ENCODE data around the gene GLS. TPM values are rescaled to one million over a fixed set of nuclear protein-coding genes. Genes with fewer than 3 reads are reported as not detected.
"Not testable (repeated sequence)": the region's sequence is repeated elsewhere in the genome, so short reads cannot be mapped to it uniquely, and the experiment has no call there.

Gene GLS
- total RNA-seq, 4 donors from 2014 or later, result 12.4 to 32.6 (median 21.8) TPM

DNA sequence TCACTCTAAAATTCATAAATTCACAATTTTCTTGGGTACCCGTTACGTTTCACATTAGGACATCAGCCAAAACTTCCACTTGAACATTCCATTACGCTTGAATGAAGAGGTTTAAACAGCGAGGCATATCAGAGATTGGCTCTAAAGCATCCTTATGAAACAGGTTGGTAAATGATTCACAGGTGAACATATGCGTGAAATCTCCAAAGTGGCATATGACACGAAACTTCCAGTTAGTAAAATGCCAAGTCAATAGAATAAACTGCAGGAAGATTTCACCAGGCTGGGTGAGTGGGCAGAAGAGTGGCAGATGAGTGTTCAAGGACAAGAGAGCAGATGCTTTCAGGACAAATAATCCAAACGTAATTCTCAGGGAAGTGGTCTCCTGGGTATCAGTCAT, 33.9 kb upstream of the GLS start:
- no peaks in the 10 kb centered on the region for H3K27me3 ChIP-seq
- DNase-seq (no peak), ATAC-seq (no peak)
- no peaks in the 10 kb centered on the region for H3K36me3 ChIP-seq
- in situ Hi-C loops (cut with MboI; ENCODE audit: low sequenced_read_pairs in 4 of 4) (no loop called here), intact Hi-C loops (cut with DNase I; ENCODE audit: low total_unique reads) (no loop called here)
- no peaks in the 10 kb centered on the region for H3K9me3 ChIP-seq
- no peak overlapping the region for H3K27ac ChIP-seq
- TF ChIP-seq, protein P1, sequence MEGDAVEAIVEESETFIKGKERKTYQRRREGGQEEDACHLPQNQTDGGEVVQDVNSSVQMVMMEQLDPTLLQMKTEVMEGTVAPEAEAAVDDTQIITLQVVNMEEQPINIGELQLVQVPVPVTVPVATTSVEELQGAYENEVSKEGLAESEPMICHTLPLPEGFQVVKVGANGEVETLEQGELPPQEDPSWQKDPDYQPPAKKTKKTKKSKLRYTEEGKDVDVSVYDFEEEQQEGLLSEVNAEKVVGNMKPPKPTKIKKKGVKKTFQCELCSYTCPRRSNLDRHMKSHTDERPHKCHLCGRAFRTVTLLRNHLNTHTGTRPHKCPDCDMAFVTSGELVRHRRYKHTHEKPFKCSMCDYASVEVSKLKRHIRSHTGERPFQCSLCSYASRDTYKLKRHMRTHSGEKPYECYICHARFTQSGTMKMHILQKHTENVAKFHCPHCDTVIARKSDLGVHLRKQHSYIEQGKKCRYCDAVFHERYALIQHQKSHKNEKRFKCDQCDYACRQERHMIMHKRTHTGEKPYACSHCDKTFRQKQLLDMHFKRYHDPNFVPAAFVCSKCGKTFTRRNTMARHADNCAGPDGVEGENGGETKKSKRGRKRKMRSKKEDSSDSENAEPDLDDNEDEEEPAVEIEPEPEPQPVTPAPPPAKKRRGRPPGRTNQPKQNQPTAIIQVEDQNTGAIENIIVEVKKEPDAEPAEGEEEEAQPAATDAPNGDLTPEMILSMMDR (IDR thresholded peaks at IDR 0.05 in 4 of 5, conservative IDR thresholded peaks at IDR 0.05 in 1 of 5), result no peak
- no peak for TF ChIP-seq POLR2A (IDR thresholded peaks at IDR 0.05)
- H3K4me3 ChIP-seq, result no peak overlapping the region
- H3K4me1 ChIP-seq, result peaks cover 0 to 3% of the 10 kb centered on the region in 2 donors

DNA sequence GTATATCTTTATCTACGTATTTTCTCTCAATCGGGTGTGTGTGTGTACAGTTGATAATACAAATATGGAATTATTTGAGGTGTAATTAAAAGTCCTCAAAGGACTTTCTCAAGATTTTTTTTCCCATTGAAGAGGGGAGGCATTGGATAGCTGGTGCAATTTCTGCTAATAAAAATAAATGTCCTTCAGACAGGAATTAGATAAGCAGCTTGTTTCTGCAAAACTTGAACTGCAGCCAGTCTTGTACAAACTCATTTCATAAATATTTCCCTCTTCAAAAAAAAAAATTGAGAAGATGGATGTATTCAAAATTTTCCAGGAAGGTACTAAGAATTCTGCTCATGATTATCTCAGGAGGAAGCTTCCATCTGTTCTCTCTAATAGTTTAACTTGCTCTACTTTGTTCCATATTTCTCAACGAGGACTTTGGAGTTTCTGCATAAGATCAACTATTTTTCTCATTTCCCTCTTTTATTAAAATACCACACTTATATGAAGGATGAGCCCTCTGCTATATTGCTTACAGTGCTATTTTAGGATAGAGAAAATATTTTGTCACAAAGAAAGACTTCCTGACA, 33.0 kb upstream of the GLS start:
- intact Hi-C loops (cut with DNase I; ENCODE audit: low total_unique reads) (no loop called here), in situ Hi-C loops (cut with MboI; ENCODE audit: low sequenced_read_pairs in 4 of 4) (no loop called here)
- Histone ChIP-seq H3K4me3 (no peak overlapping the region), H3K27ac (no peak overlapping the region), H3K9me3 (no peaks in the 10 kb centered on the region), H3K4me1 (peaks cover 0 to 3% of the 10 kb centered on the region in 2 donors), H3K36me3 (no peaks in the 10 kb centered on the region), H3K27me3 (no peaks in the 10 kb centered on the region)
- no peak for DNase-seq
- peak in 1 of 2 donors; percentile 16 for ATAC-seq
- TF ChIP-seq, protein P1 (IDR thresholded peaks at IDR 0.05 in 4 of 5, conservative IDR thresholded peaks at IDR 0.05 in 1 of 5), result no peak
- no peak for TF ChIP-seq POLR2A (IDR thresholded peaks at IDR 0.05)

DNA sequence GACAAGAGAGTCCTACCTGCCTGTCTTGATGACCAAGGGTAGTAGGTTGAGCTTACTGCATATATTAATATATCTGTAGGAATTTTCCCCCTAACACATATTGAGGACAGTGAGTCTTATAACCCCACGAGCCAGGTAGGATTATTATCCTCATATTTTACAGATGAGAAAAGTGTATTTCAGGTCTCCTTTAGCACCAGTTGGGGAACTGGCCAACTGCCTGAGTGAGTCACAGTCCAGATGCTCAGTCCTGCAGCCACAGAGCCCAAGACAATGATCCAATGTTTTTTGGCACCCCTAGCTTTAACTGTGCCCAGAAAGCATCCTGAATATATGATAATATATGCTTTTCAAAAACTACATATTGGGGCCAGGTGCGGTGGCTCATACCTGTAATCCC, 30.8 kb upstream of the GLS start:
- ATAC-seq (no peak), DNase-seq (no peak)
- intact Hi-C loops (cut with DNase I; ENCODE audit: low total_unique reads) (loop anchor here (10.0 kb wide), 1 partner anchor 75 kb away; no protein-coding TSS in a partner anchor), in situ Hi-C loops (cut with MboI; ENCODE audit: low sequenced_read_pairs in 4 of 4) (no loop called here)
- no peaks in the 10 kb centered on the region for H3K9me3 ChIP-seq
- peaks cover 0 to 3% of the 10 kb centered on the region in 2 donors for H3K4me1 ChIP-seq
- H3K4me3 ChIP-seq, result no peak overlapping the region
- TF ChIP-seq, protein P1 (IDR thresholded peaks at IDR 0.05 in 4 of 5, conservative IDR thresholded peaks at IDR 0.05 in 1 of 5), result no peak
- TF ChIP-seq POLR2A (IDR thresholded peaks at IDR 0.05), result no peak
- no peaks in the 10 kb centered on the region for H3K27me3 ChIP-seq
- no peaks in the 10 kb centered on the region for H3K36me3 ChIP-seq
- no peak overlapping the region for H3K27ac ChIP-seq

DNA sequence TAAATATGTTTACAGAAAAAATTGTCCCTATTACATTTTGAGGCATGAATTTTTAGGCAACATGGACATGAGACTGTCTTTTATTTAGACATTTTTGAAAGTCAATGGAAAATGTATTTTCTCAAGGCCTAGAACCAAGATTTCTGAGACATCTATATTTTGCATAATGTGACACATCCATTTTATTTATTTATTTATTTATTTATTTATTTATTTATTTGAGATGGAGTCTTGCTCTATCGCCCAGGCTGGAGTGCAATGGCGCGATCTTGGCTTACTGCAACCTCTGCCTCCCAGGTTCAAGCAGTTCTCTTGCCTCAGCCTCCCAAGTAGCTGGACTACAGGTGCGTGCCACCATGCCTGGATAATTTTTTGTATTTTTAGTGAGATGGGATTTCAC, 27.6 kb upstream of the GLS start:
- intact Hi-C loops (cut with DNase I; ENCODE audit: low total_unique reads), result loop anchor here (10.0 kb wide), 1 partner anchor 72 kb away; no protein-coding TSS in a partner anchor
- H3K36me3 ChIP-seq; H3K27ac ChIP-seq; H3K4me3 ChIP-seq; ATAC-seq; in situ Hi-C loops (cut with MboI; ENCODE audit: low sequenced_read_pairs in 4 of 4); DNase-seq; H3K9me3 ChIP-seq; H3K4me1 ChIP-seq; H3K27me3 ChIP-seq: not testable (repeated sequence)

DNA sequence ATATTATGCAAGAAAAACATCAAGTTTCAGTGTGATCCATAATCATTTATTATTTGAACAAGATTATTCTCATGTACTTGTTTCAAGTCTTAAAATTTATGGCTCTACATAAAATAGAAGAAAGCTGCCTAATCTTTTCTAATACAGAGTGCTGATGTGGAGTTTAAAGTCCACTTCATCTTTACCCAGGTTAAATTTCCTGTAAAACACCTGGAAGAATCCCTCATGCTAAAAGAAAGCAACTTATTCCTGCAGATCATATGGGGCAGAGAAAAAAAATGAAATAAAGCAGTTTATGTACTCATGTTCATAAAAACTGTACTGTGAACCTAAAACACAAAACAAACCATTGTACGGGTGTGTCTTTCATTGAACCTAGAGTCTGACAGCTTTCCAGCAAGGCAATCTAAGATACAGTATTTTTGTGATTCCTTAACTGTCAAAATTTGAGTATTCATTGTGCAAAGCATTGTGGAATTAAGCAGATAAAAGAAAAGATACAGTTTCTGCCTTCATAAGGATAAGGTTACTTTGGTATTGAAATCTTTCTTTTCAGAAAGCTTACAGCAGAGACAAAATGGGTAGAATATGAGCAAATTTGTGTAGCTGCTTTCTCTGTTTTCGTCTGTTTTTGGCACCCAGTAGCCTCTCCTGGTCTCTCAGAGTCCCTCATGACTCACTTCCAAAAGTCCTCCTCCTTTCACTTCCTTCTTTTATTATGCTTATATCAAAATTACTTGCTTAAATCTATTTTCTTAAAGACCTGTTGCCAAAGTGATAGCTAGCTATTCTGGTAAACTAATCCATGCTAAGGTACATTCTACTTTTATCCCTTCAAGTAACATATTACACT, 26.9 kb upstream of the GLS start:
- peaks cover 0 to 3% of the 10 kb centered on the region in 2 donors for H3K4me1 ChIP-seq
- in situ Hi-C loops (cut with MboI; ENCODE audit: low sequenced_read_pairs in 4 of 4), result no loop called here
- H3K27ac ChIP-seq, result no peak overlapping the region
- TF ChIP-seq POLR2A (IDR thresholded peaks at IDR 0.05), result no peak
- TF ChIP-seq, protein P1 (IDR thresholded peaks at IDR 0.05 in 4 of 5, conservative IDR thresholded peaks at IDR 0.05 in 1 of 5), result no peak
- intact Hi-C loops (cut with DNase I; ENCODE audit: low total_unique reads), result loop anchor here (10.0 kb wide), 1 partner anchor 71 kb away; no protein-coding TSS in a partner anchor
- ATAC-seq (no peak), DNase-seq (no peak)
- H3K4me3 ChIP-seq, result no peak overlapping the region
- no peaks in the 10 kb centered on the region for H3K27me3 ChIP-seq
- H3K36me3 ChIP-seq, result no peaks in the 10 kb centered on the region
- H3K9me3 ChIP-seq, result no peaks in the 10 kb centered on the region

Measured in gastrocnemius medialis (tissue), 4 donors.